GM21576 (cell line): ENCODE results near the gene UBL4A.
A peak's percentile ranks its signal among the peaks of the same experiment; 100 is the strongest.

Source experiments
- ATAC-seq: cut with Tn5 transposase; IDR thresholded peaks from one replicate; pipeline ENCODE4 v1.9.1; 2021; ENCODE audit warnings: mild to moderate bottlenecking, moderate library complexity; ENCODE audit not compliant: unreplicated experiment

The UBL4A gene

GRCh38 chrX:154466036-154466435 is 20.4 kb downstream of the UBL4A start:
- ATAC-seq = no peak

GRCh38 chrX:154465601-154466000 is 20.8 kb downstream of the UBL4A start:
- no peak for ATAC-seq

- no peak for ATAC-seq
Measured at GRCh38 chrX:154464806-154465365, 21.5 kb downstream of the UBL4A start.

- ATAC-seq = no peak
Measured at GRCh38 chrX:154463611-154464220, 22.7 kb downstream of the UBL4A start.

- ATAC-seq = no peak
Measured at GRCh38 chrX:154462396-154462795, 24.0 kb downstream of the UBL4A start.

- ATAC-seq = no peak
Measured at GRCh38 chrX:154460326-154460725, 26.1 kb downstream of the UBL4A start.

GRCh38 chrX:154459832-154460231 is 26.6 kb downstream of the UBL4A start:
- no peak for ATAC-seq

- no peak for ATAC-seq
Measured at GRCh38 chrX:154458954-154459778, 27.2 kb downstream of the UBL4A start.

GRCh38 chrX:154458116-154458953 is 28.1 kb downstream of the UBL4A start, which contains the start of gene PLXNA3:
Gene PLXNA3 (plus strand): TSS chrX:154458281. CDS start chrX:154460184, 1,903 bp downstream.
- ATAC-seq = peak; percentile 50

GRCh38 chrX:154457491-154458115 is 28.8 kb downstream of the UBL4A start:
- ATAC-seq = peak; percentile 52

- ATAC-seq = no peak
Measured at GRCh38 chrX:154452823-154453222, 33.6 kb downstream of the UBL4A start.

- ATAC-seq = no peak
Measured at GRCh38 chrX:154450312-154450711, 36.1 kb downstream of the UBL4A start.

- ATAC-seq = no peak
Measured at GRCh38 chrX:154449618-154450017, 36.8 kb downstream of the UBL4A start.

GRCh38 chrX:154448484-154448883 is 37.9 kb downstream of the UBL4A start:
- ATAC-seq = no peak

GRCh38 chrX:154446430-154446829 is 40.0 kb downstream of the UBL4A start:
- ATAC-seq = no peak

- ATAC-seq = no peak
Measured at GRCh38 chrX:154445776-154446175, 40.6 kb downstream of the UBL4A start.

- no peak for ATAC-seq
Measured at GRCh38 chrX:154444755-154445246, 41.6 kb downstream of the UBL4A start.

GRCh38 chrX:154443992-154444754 is 42.2 kb downstream of the UBL4A start, which contains the start of gene FAM50A:
Gene FAM50A (plus strand): TSS chrX:154444141. CDS start chrX:154444236, 95 bp downstream.
- ATAC-seq = peak; percentile 52

GRCh38 chrX:154443479-154443910 is 42.9 kb downstream of the UBL4A start:
- ATAC-seq = no peak
